H4 (cell line): Measurements from ENCODE around the gene NAT14. TPM values are rescaled to one million over a fixed set of nuclear protein-coding genes. Genes with fewer than 3 reads are reported as not detected.

ENCODE experiments used
- DNase-seq: peaks from one replicate; pipeline ENCODE4 v3.0.0-alpha.2; 2015; ENCODE audit warnings: low spot score
- total RNA-seq: library from RNA; depleted of rRNA; stranded (reverse); fragments of >200 nt; shearing (Covaris generic); gene quantifications from 2 replicates; pipeline ENCODE4 v1.2.3, GENCODE V29; 2014

Gene NAT14
- total RNA-seq, 1 experiment from 2014 or later = 28.0 TPM

- DNase-seq = no peak
Measured at GRCh38 chr19:55453511-55454260, 31.3 kb upstream of the NAT14 start.

DNA sequence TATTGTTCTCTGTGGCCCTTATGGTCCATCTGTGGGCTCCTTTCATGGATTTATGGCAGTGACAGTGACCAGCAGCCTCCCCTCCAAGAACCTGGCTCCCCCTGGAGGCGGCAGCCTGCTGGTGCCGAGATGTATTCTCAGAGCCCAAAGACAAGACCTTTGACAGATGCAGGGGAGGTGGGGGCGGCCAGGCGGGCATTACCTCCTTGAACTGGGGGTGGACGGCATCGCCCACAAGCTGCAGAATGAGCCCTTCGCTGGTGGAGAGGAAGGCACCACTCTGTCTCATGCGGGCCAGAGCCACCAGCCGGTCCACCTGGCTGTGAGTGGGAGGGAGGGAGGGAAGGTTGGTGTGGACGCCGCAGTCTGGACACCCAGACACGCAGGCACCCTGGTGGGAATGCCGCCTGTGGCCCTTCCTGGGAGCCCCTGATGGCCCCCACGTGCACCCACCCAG is 30.2 kb upstream of the NAT14 start:
- DNase-seq = peak; percentile 64

- no peak for DNase-seq
Measured at GRCh38 chr19:55455576-55456235, 29.3 kb upstream of the NAT14 start.

DNA sequence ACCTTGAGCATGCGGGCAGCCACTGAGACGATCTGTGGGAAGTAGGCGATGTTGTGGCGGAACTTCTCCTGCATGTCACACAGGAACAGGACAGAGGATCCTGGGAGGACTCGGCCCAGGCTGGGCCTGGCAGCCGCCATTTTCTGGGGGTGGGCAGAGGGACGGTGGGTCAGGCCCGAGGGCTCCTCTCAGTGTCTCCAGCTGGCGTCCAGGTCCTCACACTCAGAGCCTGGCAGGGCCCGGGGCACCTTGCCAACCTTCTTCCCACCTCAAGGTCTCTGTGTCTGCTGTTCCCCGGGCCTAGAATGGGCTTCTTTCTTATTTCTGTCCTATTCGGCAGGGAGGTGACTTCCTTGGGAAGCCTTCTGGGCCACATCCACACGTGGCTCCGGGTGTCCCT is 28.6 kb upstream of the NAT14 start:
- no peak for DNase-seq

DNA sequence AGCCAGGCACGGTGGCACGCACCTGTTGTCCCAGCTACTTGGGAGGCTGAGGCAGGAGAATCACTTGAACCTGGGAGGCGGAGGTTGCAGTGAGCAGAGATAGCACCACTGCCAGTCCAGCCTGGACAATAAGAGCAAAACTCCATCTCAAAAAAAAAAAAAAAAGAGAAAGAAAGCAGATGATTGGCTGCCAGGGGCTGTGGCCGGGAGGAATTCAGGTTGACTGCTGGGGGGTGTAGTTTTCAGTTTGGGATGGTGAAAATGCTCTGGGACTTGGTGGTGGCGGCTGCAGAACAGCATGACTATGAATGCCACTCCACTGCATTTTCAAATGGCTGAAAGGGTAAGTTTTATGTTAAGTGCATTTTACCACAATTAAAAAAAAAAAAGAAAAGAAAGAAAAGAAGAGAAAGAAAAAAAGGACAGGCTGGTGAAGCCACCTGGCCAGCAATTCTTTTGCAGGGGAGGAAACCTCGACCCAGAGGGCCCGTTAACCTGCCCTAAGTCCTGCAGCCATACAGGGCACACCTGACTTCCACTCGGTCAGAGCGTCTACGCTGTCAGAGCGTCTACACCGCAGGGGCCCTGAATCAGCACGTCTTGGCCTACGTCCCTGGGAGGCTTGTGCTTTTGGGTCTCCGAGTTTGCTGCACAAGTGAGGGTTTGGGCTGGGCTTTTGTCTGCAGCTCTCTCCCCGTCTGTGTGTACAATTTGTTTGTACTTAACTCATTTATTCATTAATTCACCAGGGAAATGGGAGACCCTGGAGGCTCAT is 27.1 kb upstream of the NAT14 start:
- no peak for DNase-seq

DNA sequence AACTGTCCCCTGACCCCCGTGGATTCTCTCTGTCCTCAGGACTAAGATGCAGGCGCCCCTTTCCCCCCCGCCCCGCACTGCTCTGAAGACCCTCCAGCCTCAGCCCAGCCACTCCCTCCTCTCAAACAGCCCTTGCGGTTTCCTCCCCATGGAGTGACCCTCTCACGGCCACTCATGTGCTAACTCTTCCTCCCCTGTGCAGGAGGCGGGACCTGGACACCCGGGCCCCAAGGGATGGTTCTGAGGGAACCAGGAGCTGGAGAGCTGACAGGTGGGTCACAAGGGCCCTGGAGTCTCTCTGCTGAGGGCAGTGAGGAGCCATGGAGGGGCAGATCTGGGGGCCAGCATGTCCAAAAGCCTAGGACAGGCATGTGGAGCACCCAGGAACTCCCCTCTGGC is 25.4 kb upstream of the NAT14 start:
- DNase-seq = no peak

DNA sequence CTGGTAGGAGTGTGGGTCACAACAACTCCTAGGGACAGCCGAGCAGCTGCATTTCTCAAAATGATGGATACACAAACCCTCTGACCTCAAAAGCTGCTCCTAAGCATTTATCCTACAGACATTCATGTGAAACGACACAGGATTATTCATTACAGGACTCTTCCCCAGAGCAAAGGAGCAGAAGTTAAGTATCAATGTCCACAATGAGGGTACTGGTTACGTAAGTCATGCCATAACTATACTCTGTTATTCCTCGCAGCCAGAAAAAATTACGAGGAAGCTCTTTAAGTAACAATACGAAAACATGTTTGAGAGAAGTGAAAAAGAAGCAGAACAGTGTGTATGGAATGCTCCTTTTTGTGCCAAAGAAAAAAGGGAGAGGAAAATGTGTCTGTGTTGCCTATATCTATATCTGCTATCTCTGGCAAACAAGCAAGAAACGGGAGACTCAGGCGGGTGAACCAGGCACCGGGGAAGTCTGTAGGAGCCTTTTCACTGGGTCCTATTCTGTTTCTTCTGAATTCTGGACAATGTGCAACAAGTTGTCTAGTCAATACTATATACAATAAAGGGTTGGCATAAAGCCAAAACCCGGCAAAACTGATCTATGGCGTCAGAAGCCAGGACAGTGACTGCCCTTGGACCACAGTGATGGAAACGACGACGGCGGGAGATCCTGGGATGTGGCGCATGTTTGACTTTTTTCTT is 24.9 kb upstream of the NAT14 start:
- no peak for DNase-seq

GRCh38 chr19:55460670-55461258 is 24.2 kb upstream of the NAT14 start:
- DNase-seq = peak; percentile 85

DNA sequence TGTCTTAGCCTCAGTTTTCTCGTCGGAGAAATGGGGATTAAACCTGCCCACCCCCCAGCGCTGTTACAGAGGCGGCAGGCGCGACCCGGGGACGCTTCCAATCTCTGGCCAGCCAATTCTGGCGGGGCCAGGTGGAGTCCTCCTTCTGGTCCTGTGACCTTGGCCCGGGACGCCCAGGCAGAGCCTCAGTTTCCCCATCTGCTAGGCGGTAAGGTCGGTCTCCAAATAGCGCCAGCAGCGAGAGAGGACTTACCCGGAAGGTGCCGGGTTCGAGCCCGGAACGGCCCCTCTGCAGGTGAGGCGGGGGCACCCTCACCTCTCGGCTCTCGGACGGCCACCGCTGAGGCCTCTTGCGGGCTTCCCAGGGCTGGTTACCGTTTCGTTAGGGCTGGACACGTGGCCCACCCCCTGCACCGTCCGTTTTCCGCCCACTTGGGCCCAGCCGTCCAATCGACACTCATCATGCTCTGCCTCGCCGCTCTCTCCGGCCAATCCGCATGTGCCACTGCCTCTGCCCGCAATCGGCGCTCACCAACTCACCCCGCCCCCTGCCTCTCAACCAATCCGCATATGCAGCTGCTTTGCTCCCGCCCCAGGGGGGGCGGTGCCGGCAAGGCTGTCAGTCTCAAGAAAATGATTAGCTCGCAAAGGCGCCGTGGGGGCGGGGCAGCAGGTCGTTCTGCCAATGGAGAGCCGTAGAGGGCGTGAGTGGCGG is 23.6 kb upstream of the NAT14 start, which contains the start of gene ISOC2:
TSS of gene ISOC2 (minus strand) at position 384 of the 715 bp plus-strand sequence. CDS start 5,156 bp downstream, outside the sequence.
- DNase-seq = peak; percentile 100

DNA sequence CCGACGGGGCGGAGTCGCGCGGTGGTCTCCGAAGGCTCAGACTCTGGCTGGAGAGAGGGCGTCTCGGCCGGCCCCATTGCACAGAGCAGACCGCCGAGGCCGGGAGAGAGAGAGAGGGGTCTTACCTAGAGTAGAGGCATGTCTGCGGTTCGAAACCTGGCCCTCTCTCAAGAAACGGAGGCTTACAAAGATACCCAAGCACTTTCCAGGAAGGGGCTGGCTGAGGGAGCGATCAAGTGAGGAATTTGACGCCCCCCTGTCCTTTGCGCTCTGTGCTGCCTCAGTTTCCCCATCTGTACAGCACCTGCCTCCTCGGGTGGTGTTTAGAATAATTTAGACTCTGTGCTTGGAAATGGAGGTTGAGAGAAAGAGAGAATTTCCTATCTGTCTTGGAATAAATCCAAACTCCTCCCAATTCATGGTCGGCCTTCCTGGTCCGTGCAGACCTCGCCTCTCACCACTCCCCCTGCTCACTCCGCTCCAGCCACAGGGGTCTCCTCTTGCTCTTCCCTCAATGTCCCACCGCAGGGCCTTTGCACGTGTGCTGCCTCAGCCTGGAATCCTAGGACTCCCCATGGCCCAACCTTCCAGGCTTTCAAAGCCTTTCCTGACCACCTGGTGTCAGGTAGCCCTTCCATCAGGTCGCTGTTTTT is 22.9 kb upstream of the NAT14 start:
- DNase-seq = no peak

DNA sequence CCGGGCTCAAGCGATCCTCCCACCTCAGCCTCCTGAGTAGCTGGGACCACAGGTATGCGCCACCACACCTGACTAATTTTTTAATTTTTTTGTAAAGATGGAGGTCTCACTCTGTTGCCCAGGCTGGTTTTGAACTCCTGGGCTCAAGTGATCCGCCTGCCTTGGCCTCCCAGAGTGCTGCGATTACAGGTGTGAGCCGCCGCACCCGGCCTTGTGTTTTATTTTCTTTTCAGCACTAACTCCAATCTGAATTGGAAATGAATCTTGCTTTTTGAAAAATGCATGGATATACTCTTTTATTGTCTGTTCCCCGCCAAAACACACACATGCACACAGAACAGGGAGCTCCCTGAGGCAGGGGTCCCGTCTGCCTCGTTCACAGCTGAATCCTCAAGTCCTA is 22.3 kb upstream of the NAT14 start:
- no peak for DNase-seq

GRCh38 chr19:55463583-55464031 is 21.4 kb upstream of the NAT14 start:
- DNase-seq = no peak

DNA sequence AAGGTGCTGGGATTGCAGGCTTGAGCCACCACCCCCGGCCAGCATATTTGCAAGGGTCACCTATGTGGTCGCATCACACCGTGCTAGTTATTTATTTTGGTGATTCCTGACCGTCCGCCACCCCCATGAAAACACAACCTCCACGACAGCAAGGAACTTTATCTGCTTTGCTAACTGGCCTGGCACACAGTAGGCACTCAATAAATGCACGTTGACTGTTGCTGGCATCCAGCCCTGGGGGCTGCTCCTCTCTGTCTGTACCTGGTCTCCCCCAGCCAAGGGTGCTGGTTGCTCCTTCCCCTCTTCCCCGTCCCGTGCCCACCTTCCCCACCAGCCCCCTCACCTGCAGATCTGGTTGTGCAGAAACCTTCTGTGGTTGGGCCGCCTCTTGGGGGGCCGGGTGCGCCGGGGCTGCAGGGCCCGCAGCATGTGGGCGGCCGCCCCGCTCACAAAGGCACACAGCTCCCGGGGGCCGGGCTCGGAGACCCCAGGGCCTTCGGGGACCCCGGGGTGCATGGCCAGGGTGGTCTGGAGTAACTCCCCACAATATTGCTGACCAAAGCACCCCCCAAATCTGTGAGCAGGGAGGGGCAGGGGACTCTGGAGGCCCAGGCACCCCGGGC is 20.8 kb upstream of the NAT14 start:
- DNase-seq = no peak

DNA sequence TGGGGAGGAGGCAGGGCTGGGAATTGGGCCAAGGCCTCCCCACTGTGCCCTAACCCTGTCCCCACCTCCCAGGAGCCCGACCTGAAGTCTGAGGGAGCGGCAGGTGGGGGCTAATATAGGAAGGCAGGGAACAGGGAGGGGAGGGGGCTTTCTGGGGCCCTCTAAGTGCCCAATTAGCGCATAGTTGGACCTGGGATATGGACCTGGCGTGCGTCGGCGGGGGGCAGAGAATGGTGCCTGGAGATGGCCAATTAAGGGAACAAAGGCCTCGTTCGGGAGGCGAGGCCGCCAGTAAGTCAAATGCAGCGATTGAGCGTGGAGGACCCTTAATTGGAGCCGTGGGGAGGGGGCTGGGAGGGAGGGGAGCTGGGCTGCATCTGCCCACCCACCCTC is 20.3 kb upstream of the NAT14 start, which contains the start of gene C19orf85:
TSS of gene C19orf85 (minus strand) at position 90 of the 393 bp plus-strand sequence. CDS start 197 bp downstream, outside the sequence.
- no peak for DNase-seq

- DNase-seq = no peak
Measured at GRCh38 chr19:55465460-55466240, 19.3 kb upstream of the NAT14 start.

DNA sequence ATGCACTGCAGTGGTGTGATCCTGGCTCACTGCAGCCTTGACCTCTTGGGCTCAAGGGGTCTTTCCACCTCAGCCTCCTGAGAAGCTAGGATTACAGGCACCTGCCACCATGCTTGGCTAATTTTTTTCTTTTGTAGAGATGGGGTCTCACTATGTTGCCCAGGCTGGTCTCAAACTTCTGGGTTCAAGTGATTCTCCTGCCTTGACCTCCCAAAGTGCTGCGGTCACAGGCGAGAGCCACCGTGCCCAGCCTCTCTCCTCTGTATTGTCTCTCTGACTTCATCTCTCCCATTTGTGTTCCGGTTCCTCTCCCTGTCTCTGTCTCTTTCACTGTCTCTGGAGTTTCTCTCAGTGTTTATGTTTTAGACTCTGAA is 18.8 kb upstream of the NAT14 start:
- no peak for DNase-seq

DNA sequence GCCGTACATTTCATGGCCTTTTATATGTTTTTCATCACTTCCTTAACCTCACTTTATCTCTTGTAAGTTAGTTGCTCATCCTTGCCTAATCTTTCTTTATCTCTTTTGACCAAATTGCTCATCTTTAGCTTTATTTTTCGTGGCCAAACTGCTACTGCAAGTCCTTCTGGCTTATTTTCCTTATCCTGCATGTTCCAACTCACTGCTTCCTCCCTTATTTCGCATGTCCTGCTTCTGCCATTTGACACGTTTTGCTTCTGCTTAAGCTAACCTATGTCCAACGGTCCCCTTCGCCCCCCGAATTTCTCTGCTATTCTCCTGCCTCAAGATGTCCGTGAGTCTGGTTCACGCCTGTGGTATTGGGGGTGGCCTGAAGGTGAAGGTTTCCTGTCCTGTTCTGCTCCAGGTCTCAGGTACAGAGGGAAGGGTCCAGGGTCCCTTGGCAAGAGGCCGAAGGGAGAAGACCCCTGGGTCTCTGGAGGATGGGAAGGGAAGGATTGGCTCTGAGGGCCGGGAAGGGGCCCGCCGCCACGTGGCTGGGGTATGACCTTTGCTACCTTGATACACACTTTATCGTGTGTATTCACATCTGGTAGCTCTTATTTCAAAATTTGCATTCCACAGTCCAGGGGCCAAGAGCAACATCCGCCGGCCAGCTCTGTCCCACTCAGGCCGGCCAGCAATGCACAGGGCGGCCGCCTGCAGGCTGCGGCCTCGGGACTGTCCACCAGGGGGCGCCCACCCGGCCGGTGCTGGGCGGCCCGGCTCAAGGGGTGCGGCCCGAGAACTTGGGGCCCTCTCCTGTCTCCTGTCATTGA is 17.5 kb upstream of the NAT14 start:
- no peak for DNase-seq

GRCh38 chr19:55468054-55468393 is 17.0 kb upstream of the NAT14 start:
- DNase-seq = no peak
